Right kidney (tissue), 1 donor: ENCODE data around the gene LMNB1.
"Not testable (repeated sequence)": the region's sequence is repeated elsewhere in the genome, so short reads cannot be mapped to it uniquely, and the experiment has no call there.

Source experiments
- DNase-seq: peaks from one replicate; pipeline ENCODE4 v3.0.0-alpha.2; 2016

Gene LMNB1

GRCh38 chr5:126777975-126778674 lies 1.2 kb downstream of the LMNB1 start:
- DNase-seq = peak; percentile 88

- DNase-seq = no peak
Observed at GRCh38 chr5:126778675-126779403, 1.9 kb downstream of the LMNB1 start.

GRCh38 chr5:126780165-126780827 lies 3.4 kb downstream of the LMNB1 start:
- DNase-seq = peak; percentile 50

- not testable (repeated sequence) for DNase-seq
Observed at GRCh38 chr5:126788409-126788808, 11.5 kb downstream of the LMNB1 start.

GRCh38 chr5:126793097-126793496 lies 16.2 kb downstream of the LMNB1 start:
- DNase-seq = no peak

GRCh38 chr5:126793648-126794047 lies 16.7 kb downstream of the LMNB1 start:
- DNase-seq = not testable (repeated sequence)

GRCh38 chr5:126794157-126794828 lies 17.4 kb downstream of the LMNB1 start:
- DNase-seq = no peak

GRCh38 chr5:126799780-126800179 lies 22.8 kb downstream of the LMNB1 start:
- no peak for DNase-seq

- no peak for DNase-seq
Observed at GRCh38 chr5:126801174-126801991, 24.4 kb downstream of the LMNB1 start.

GRCh38 chr5:126801992-126802294 lies 25.0 kb downstream of the LMNB1 start:
- no peak for DNase-seq

- DNase-seq = no peak
Observed at GRCh38 chr5:126805063-126805462, 28.1 kb downstream of the LMNB1 start.

- DNase-seq = no peak
Observed at GRCh38 chr5:126808521-126808988, 31.6 kb downstream of the LMNB1 start.

- no peak for DNase-seq
Observed at GRCh38 chr5:126809916-126810315, 33.0 kb downstream of the LMNB1 start.

- no peak for DNase-seq
Observed at GRCh38 chr5:126810596-126811380, 33.9 kb downstream of the LMNB1 start.

GRCh38 chr5:126811515-126812198 lies 34.7 kb downstream of the LMNB1 start:
- DNase-seq = no peak

- no peak for DNase-seq
Observed at GRCh38 chr5:126812199-126812570, 35.2 kb downstream of the LMNB1 start.

GRCh38 chr5:126813799-126814198 lies 36.9 kb downstream of the LMNB1 start:
- DNase-seq = not testable (repeated sequence)

- no peak for DNase-seq
Observed at GRCh38 chr5:126814721-126815404, 37.9 kb downstream of the LMNB1 start.

GRCh38 chr5:126816649-126817048 lies 39.7 kb downstream of the LMNB1 start:
- no peak for DNase-seq

- DNase-seq = no peak
Observed at GRCh38 chr5:126818736-126819135, 41.8 kb downstream of the LMNB1 start.
